ENCODE measurements around the gene BLOC1S2. TPM values are rescaled to one million over a fixed set of nuclear protein-coding genes. Genes with fewer than 3 reads are reported as not detected.

Gene BLOC1S2
- total RNA-seq, 1 experiment from 2014 or later = 69.8 TPM

DNA sequence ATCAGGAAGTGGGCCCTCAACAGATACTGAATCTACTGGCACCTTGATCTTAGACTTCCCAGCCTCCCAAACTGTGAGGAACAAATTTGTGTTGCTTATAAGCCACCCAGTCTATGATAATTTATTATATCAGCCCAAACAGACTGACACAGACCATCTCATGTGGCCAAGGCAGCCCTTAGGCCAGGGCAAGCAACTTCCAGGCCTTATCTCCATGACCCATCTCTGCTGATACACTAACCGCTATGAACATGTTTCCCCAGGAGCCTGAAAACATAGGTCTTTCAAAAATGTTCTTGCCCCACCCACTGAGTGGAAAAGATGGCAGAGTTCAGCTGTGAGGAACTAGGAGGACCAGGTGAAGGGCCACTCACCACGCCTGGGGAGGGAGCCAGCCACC, 3.2 kb upstream of the BLOC1S2 start:
- Histone ChIP-seq H4K91ac (ENCODE audit: insufficient read length, low read depth, low read length) (no peak overlapping the region), H2BK20ac (ENCODE audit: low read depth, low read length, poor library complexity, severe bottlenecking) (no peak overlapping the region), H2BK15ac (ENCODE audit: low read depth, low read length) (no peak overlapping the region), H3K4me1 (ENCODE audit: insufficient read depth, low read length) (no peaks in the 10 kb centered on the region; the same call in 1 of the 2 replicates), H2BK120ac (ENCODE audit: low read depth, low read length, poor library complexity, severe bottlenecking) (no peak overlapping the region), H3K79me1 (ENCODE audit: insufficient read depth, low read depth, low read length, poor library complexity, severe bottlenecking) (no peaks in the 10 kb centered on the region), H3K56ac (ENCODE audit: insufficient read length, low read depth, low read length) (no peak overlapping the region), H3K14ac (ENCODE audit: insufficient read depth, low read length) (no peak overlapping the region), H4K5ac (ENCODE audit: insufficient read length, low read depth, low read length) (no peak overlapping the region), H2AFZ (ENCODE audit: low read length) (no peak overlapping the region), H3K4me2 (ENCODE audit: insufficient read depth, insufficient read length, low read length) (no peak overlapping the region), H2BK5ac (ENCODE audit: insufficient read length, low read length) (no peak overlapping the region), H4K20me1 (ENCODE audit: control insufficient read depth, insufficient read depth, insufficient read length) (no peaks in the 10 kb centered on the region), H3T11ph (ENCODE audit: low read length) (no peak overlapping the region), H3K23me2 (ENCODE audit: insufficient read length, low read depth, low read length, poor library complexity, severe bottlenecking) (peaks cover 13% of the 10 kb centered on the region), H3K9me3 (ENCODE audit: control insufficient read depth, low read depth, low read length) (no peaks in the 10 kb centered on the region), H2AK5ac (ENCODE audit: insufficient read length, low read length) (no peak overlapping the region), H3K27me3 (ENCODE audit: insufficient read depth, low read length) (no peaks in the 10 kb centered on the region), H2BK12ac (ENCODE audit: insufficient read length, low read depth, low read length) (no peak overlapping the region), H3K79me2 (ENCODE audit: insufficient read depth, low read length) (peaks cover 6% of the 10 kb centered on the region; the same call in 1 of the 2 replicates), H3K9ac (ENCODE audit: extremely low read depth, insufficient read length, low read length) (no peak overlapping the region), H3K4ac (ENCODE audit: low read depth, low read length) (no peak overlapping the region), H4K8ac (replicated peaks; ENCODE audit: insufficient read length, low read depth, low read length) (no peak overlapping the region), H3K23ac (ENCODE audit: insufficient read length, low read depth, low read length) (no peak overlapping the region), H3K27ac (ENCODE audit: insufficient read length, low read depth, low read length) (no peak overlapping the region), H3K18ac (ENCODE audit: insufficient read length, low read depth, low read length) (no peak overlapping the region)
- peaks cover 24% of the 10 kb centered on the region for H3K27me3 Mint-ChIP-seq (ENCODE audit: low read depth)
- no peak for DNase-seq
- H3K36me3 Mint-ChIP-seq (ENCODE audit: insufficient read depth in 1 of 3, low read depth in 3 of 3) = peaks cover 0 to 9% (median 8%) of the 10 kb centered on the region in 3 experiments; a peak in 5 of 7 replicates
- TF ChIP-seq, protein P1, sequence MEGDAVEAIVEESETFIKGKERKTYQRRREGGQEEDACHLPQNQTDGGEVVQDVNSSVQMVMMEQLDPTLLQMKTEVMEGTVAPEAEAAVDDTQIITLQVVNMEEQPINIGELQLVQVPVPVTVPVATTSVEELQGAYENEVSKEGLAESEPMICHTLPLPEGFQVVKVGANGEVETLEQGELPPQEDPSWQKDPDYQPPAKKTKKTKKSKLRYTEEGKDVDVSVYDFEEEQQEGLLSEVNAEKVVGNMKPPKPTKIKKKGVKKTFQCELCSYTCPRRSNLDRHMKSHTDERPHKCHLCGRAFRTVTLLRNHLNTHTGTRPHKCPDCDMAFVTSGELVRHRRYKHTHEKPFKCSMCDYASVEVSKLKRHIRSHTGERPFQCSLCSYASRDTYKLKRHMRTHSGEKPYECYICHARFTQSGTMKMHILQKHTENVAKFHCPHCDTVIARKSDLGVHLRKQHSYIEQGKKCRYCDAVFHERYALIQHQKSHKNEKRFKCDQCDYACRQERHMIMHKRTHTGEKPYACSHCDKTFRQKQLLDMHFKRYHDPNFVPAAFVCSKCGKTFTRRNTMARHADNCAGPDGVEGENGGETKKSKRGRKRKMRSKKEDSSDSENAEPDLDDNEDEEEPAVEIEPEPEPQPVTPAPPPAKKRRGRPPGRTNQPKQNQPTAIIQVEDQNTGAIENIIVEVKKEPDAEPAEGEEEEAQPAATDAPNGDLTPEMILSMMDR (conservative IDR thresholded peaks at IDR 0.05) = no peak
- no peak overlapping the region for H3K4me3 Mint-ChIP-seq
- H3K9me3 Mint-ChIP-seq = no peaks in the 10 kb centered on the region
- no CpG with 5 or more reads among the region's 2 CpGs for whole genome bisulfite sequencing (ENCODE audit: extremely low coverage, insufficient read length, low lambda C conversion rate)
- H3K4me1 Mint-ChIP-seq = peaks cover 13 to 25% of the 10 kb centered on the region in 2 experiments
- no peak overlapping the region for H3K27ac Mint-ChIP-seq

Measured in H9 (cell line).